Activated naive CD4-positive, alpha-beta T cell treated with anti-CD3 and anti-CD28 coated beads, Interleukin-2, amount 50 U/mL, for 72 hours (primary cell): ENCODE results near the gene PRKN. TPM values are rescaled to one million over a fixed set of nuclear protein-coding genes. Genes with fewer than 3 reads are reported as not detected.
A peak's percentile ranks its signal among the peaks of the same experiment; 100 is the strongest.
"Not testable (repeated sequence)": the region's sequence is repeated elsewhere in the genome, so short reads cannot be mapped to it uniquely, and the experiment has no call there.

ENCODE experiments used
- ATAC-seq, 2 donors: fragments of 150-1000 bp; cut with Tn5 transposase; 2 replicates each; pipeline ENCODE4 v1.10.0; 2021; ENCODE audit warnings: mild to moderate bottlenecking in 2 of 2, moderate library complexity in 2 of 2
- DNase-seq, 2 donors: peaks; one replicate each; pipeline ENCODE4 v3.0.0; 2021 to 2022; ENCODE audit warnings: low spot score in 2 of 2
- H3K27ac Mint-ChIP-seq, 2 donors: one replicate each; pipeline ENCODE4 v1.8.0; 2022; ENCODE audit warnings: mild to moderate bottlenecking in 2 of 2, mixed read lengths in 2 of 2
- H3K36me3 Mint-ChIP-seq, 2 donors: one replicate each; pipeline ENCODE4 v1.8.0; 2022; ENCODE audit warnings: mixed read lengths in 2 of 2
- H3K9me3 Mint-ChIP-seq, 2 donors: one replicate each; pipeline ENCODE4 v1.8.0; 2022; ENCODE audit warnings: mixed read lengths in 2 of 2
- total RNA-seq, 2 donors: library from RNA; stranded (reverse); gene quantifications; one replicate each; pipeline ENCODE4 v1.2.3, GENCODE V29; 2022

PRKN gene
- total RNA-seq, 2 donors from 2014 or later = 0.57 to 4.1 TPM

- no peak for ATAC-seq
- H3K27ac Mint-ChIP-seq = no peak overlapping the region
- H3K9me3 Mint-ChIP-seq = no peaks in the 10 kb centered on the region
- DNase-seq = no peak
- H3K36me3 Mint-ChIP-seq = no peaks in the 10 kb centered on the region
Observed at GRCh38 chr6:161833099-161833860, 894.3 kb downstream of the PRKN start.

- no peak for DNase-seq
- ATAC-seq = no peak
- Mint-ChIP-seq H3K36me3 (no peaks in the 10 kb centered on the region), H3K9me3 (no peaks in the 10 kb centered on the region), H3K27ac (no peak overlapping the region)
Observed at GRCh38 chr6:161832622-161833021, 894.9 kb downstream of the PRKN start.

- Mint-ChIP-seq H3K27ac (no peak overlapping the region), H3K36me3 (no peaks in the 10 kb centered on the region), H3K9me3 (no peaks in the 10 kb centered on the region)
- no peak for ATAC-seq
- DNase-seq = no peak
Observed at GRCh38 chr6:161830866-161831616, 896.5 kb downstream of the PRKN start.

- no peak for DNase-seq
- no peak overlapping the region for H3K27ac Mint-ChIP-seq
Observed at GRCh38 chr6:161829291-161829729, 898.3 kb downstream of the PRKN start.

GRCh38 chr6:161828355-161828754, 899.2 kb downstream of the PRKN start:
- H3K27ac Mint-ChIP-seq = no peak overlapping the region
- H3K9me3 Mint-ChIP-seq = no peaks in the 10 kb centered on the region
- ATAC-seq (no peak), DNase-seq (no peak)
- H3K36me3 Mint-ChIP-seq = no peaks in the 10 kb centered on the region

More at GRCh38 chr6:161829291-161829729, 898.3 kb downstream of the PRKN start:
- no peak for ATAC-seq
- Mint-ChIP-seq H3K36me3 (no peaks in the 10 kb centered on the region), H3K9me3 (no peaks in the 10 kb centered on the region)

GRCh38 chr6:161826512-161826911, 901.1 kb downstream of the PRKN start:
- DNase-seq (no peak), ATAC-seq (no peak)
- H3K9me3 Mint-ChIP-seq = no peaks in the 10 kb centered on the region
- no peaks in the 10 kb centered on the region for H3K36me3 Mint-ChIP-seq
- no peak overlapping the region for H3K27ac Mint-ChIP-seq

- not testable (repeated sequence) for H3K9me3 Mint-ChIP-seq, H3K27ac Mint-ChIP-seq, DNase-seq, H3K36me3 Mint-ChIP-seq, ATAC-seq
Observed at GRCh38 chr6:161822204-161822603, 905.4 kb downstream of the PRKN start.

- H3K36me3 Mint-ChIP-seq = peaks cover 0 to 8% of the 10 kb centered on the region in 2 donors
Observed at GRCh38 chr6:161817881-161818280, 909.7 kb downstream of the PRKN start.

GRCh38 chr6:161815965-161816364, 911.6 kb downstream of the PRKN start:
- DNase-seq (no peak), ATAC-seq (no peak)
- peaks cover 0 to 3% of the 10 kb centered on the region in 2 donors for H3K9me3 Mint-ChIP-seq
- H3K27ac Mint-ChIP-seq = peak overlapping the region in 1 of 2 donors; percentile 27
- peaks cover 0 to 8% of the 10 kb centered on the region in 2 donors for H3K36me3 Mint-ChIP-seq

More at GRCh38 chr6:161817881-161818280, 909.7 kb downstream of the PRKN start:
- Mint-ChIP-seq H3K9me3 (no peaks in the 10 kb centered on the region), H3K27ac (no peak overlapping the region)
- DNase-seq (no peak), ATAC-seq (no peak)

GRCh38 chr6:161813156-161813555, 914.4 kb downstream of the PRKN start:
- ATAC-seq (no peak), DNase-seq (no peak)
- peaks cover 0 to 8% of the 10 kb centered on the region in 2 donors for H3K36me3 Mint-ChIP-seq
- peaks cover 0 to 3% of the 10 kb centered on the region in 2 donors for H3K9me3 Mint-ChIP-seq
- no peak overlapping the region for H3K27ac Mint-ChIP-seq

- ATAC-seq (no peak), DNase-seq (no peak)
- H3K9me3 Mint-ChIP-seq = peaks cover 0 to 3% of the 10 kb centered on the region in 2 donors
- no peak overlapping the region for H3K27ac Mint-ChIP-seq
- H3K36me3 Mint-ChIP-seq = peaks cover 0 to 8% of the 10 kb centered on the region in 2 donors
Observed at GRCh38 chr6:161809971-161810370, 917.6 kb downstream of the PRKN start.

- DNase-seq = no peak
- H3K27ac Mint-ChIP-seq = no peak overlapping the region
- H3K36me3 Mint-ChIP-seq = no peaks in the 10 kb centered on the region
- ATAC-seq = peak in 1 of 2 donors; percentile 41
- H3K9me3 Mint-ChIP-seq = no peaks in the 10 kb centered on the region
Observed at GRCh38 chr6:161804838-161805237, 922.7 kb downstream of the PRKN start.

- Mint-ChIP-seq H3K36me3 (no peaks in the 10 kb centered on the region), H3K9me3 (no peaks in the 10 kb centered on the region), H3K27ac (no peak overlapping the region)
- DNase-seq (no peak), ATAC-seq (no peak)
Observed at GRCh38 chr6:161803131-161803530, 924.4 kb downstream of the PRKN start.

- DNase-seq (no peak), ATAC-seq (no peak)
- Mint-ChIP-seq H3K27ac (no peak overlapping the region), H3K9me3 (no peaks in the 10 kb centered on the region), H3K36me3 (no peaks in the 10 kb centered on the region)
Observed at GRCh38 chr6:161802231-161802630, 925.3 kb downstream of the PRKN start.

GRCh38 chr6:161798844-161799394, 928.6 kb downstream of the PRKN start:
- no peaks in the 10 kb centered on the region for H3K36me3 Mint-ChIP-seq
- ATAC-seq (no peak), DNase-seq (no peak)
- peaks cover 0 to 3% of the 10 kb centered on the region in 2 donors for H3K9me3 Mint-ChIP-seq
- H3K27ac Mint-ChIP-seq = no peak overlapping the region

GRCh38 chr6:161796681-161797080, 930.9 kb downstream of the PRKN start:
- DNase-seq = no peak
- no peak for ATAC-seq
- peaks cover 0 to 7% of the 10 kb centered on the region in 2 donors for H3K36me3 Mint-ChIP-seq
- H3K27ac Mint-ChIP-seq = no peak overlapping the region
- H3K9me3 Mint-ChIP-seq = peaks cover 8 to 10% of the 10 kb centered on the region in 2 donors

- no peak for DNase-seq
- ATAC-seq = no peak
- H3K27ac Mint-ChIP-seq = no peak overlapping the region
- peaks cover 0 to 8% of the 10 kb centered on the region in 2 donors for H3K36me3 Mint-ChIP-seq
- peaks cover 12 to 14% of the 10 kb centered on the region in 2 donors for H3K9me3 Mint-ChIP-seq
Observed at GRCh38 chr6:161792851-161793493, 934.6 kb downstream of the PRKN start.
